NCI-H2171 (cell line): Measurements from ENCODE around the gene KAT2A.

ENCODE experiments used
- DNase-seq: peaks from one replicate; lab custom pipeline; 2025; lab: John Stamatoyannopoulos, UW

KAT2A gene

GRCh38 chr17:42114118-42114517 is 7.0 kb downstream of the KAT2A start:
- no peak for DNase-seq

- no peak for DNase-seq
Observed at GRCh38 chr17:42113293-42114069, 7.7 kb downstream of the KAT2A start.

GRCh38 chr17:42112552-42113176 is 8.5 kb downstream of the KAT2A start, which contains the start of gene DHX58:
DHX58 (minus strand) TSS chr17:42112714; CDS start chr17:42111892, 822 bp downstream.
- DNase-seq = peak; percentile 10

- DNase-seq = no peak
Observed at GRCh38 chr17:42111871-42112551, 9.2 kb downstream of the KAT2A start.

GRCh38 chr17:42111265-42111636 is 9.9 kb downstream of the KAT2A start:
- no peak for DNase-seq

GRCh38 chr17:42110301-42111264 is 10.6 kb downstream of the KAT2A start:
- no peak for DNase-seq

- DNase-seq = no peak
Observed at GRCh38 chr17:42109086-42109485, 12.1 kb downstream of the KAT2A start.

GRCh38 chr17:42107597-42108576 is 13.3 kb downstream of the KAT2A start:
- DNase-seq = peak; percentile 96

- DNase-seq = no peak
Observed at GRCh38 chr17:42107124-42107523, 14.0 kb downstream of the KAT2A start.

- no peak for DNase-seq
Observed at GRCh38 chr17:42106009-42106408, 15.2 kb downstream of the KAT2A start.

- DNase-seq = no peak
Observed at GRCh38 chr17:42104264-42104663, 16.9 kb downstream of the KAT2A start.

- no peak for DNase-seq
Observed at GRCh38 chr17:42103221-42103954, 17.8 kb downstream of the KAT2A start.

- no peak for DNase-seq
Observed at GRCh38 chr17:42101513-42102292, 19.5 kb downstream of the KAT2A start.

- DNase-seq = peak; percentile 26
Observed at GRCh38 chr17:42098730-42099399, 22.3 kb downstream of the KAT2A start.

GRCh38 chr17:42097691-42098631 is 23.2 kb downstream of the KAT2A start, which contains the start of gene ZNF385C:
ZNF385C (minus strand) TSS chr17:42098473; CDS start chr17:42063056, 35,417 bp downstream.
- DNase-seq = peak; percentile 65

- DNase-seq = no peak
Observed at GRCh38 chr17:42096360-42097111, 24.6 kb downstream of the KAT2A start.
